Measurements from ENCODE around the gene C22orf31.

C22orf31 gene

GRCh38 chr22:29023172-29023796 is 38.3 kb downstream of the C22orf31 start:
- FAIRE-seq: no peak

- FAIRE-seq: no peak
Observed at GRCh38 chr22:29022101-29022817, 39.4 kb downstream of the C22orf31 start.

GRCh38 chr22:29018293-29019189 is 43.1 kb downstream of the C22orf31 start:
- FAIRE-seq: no peak

- no peak for FAIRE-seq
Observed at GRCh38 chr22:29016067-29016938, 45.3 kb downstream of the C22orf31 start.

- FAIRE-seq: no peak
Observed at GRCh38 chr22:29014773-29015172, 46.9 kb downstream of the C22orf31 start.

GRCh38 chr22:29014293-29014692 is 47.3 kb downstream of the C22orf31 start:
- FAIRE-seq: no peak

- no peak for FAIRE-seq
Observed at GRCh38 chr22:29012952-29013351, 48.7 kb downstream of the C22orf31 start.

- FAIRE-seq: no peak
Observed at GRCh38 chr22:29012101-29012433, 49.6 kb downstream of the C22orf31 start.

GRCh38 chr22:29011240-29012100 is 50.2 kb downstream of the C22orf31 start:
- FAIRE-seq: no peak

GRCh38 chr22:29009148-29009547 is 52.5 kb downstream of the C22orf31 start:
- no peak for FAIRE-seq

Data from G401.6 (cell line).